ENCODE measurements around the gene CHD2.

Gene CHD2

GRCh38 chr15:93042691-93043378 lies 142.7 kb downstream of the CHD2 start:
- no peak for DNase-seq (ENCODE audit: extremely low read depth, low read depth)
- no peak overlapping the region for H3K4me3 ChIP-seq (replicated peaks; ENCODE audit: low read depth, low read length)
- no peak for TF ChIP-seq CTCF (IDR thresholded peaks at IDR 0.05; ENCODE audit: low read depth, low read length, missing control alignments)

- DNase-seq (ENCODE audit: extremely low read depth, low read depth) = no peak
- H3K4me3 ChIP-seq (replicated peaks; ENCODE audit: low read depth, low read length) = no peak overlapping the region
- TF ChIP-seq CTCF (IDR thresholded peaks at IDR 0.05; ENCODE audit: low read depth, low read length, missing control alignments) = no peak
These were observed 143.6 kb downstream of the CHD2 start for GRCh38 chr15:93043621-93044300.

- DNase-seq (ENCODE audit: extremely low read depth, low read depth) = no peak
- no peak for TF ChIP-seq CTCF (IDR thresholded peaks at IDR 0.05; ENCODE audit: low read depth, low read length, missing control alignments)
- no peak overlapping the region for H3K4me3 ChIP-seq (replicated peaks; ENCODE audit: low read depth, low read length)
These were observed 144.4 kb downstream of the CHD2 start for GRCh38 chr15:93044301-93045190.

- no peak overlapping the region for H3K4me3 ChIP-seq (replicated peaks; ENCODE audit: low read depth, low read length)
- DNase-seq (ENCODE audit: extremely low read depth, low read depth) = no peak
- TF ChIP-seq CTCF (IDR thresholded peaks at IDR 0.05; ENCODE audit: low read depth, low read length, missing control alignments) = no peak
These were observed 145.2 kb downstream of the CHD2 start for GRCh38 chr15:93045191-93045785.

GRCh38 chr15:93046120-93046519 lies 146.0 kb downstream of the CHD2 start:
- no peak overlapping the region for H3K4me3 ChIP-seq (replicated peaks; ENCODE audit: low read depth, low read length)
- no peak for TF ChIP-seq CTCF (IDR thresholded peaks at IDR 0.05; ENCODE audit: low read depth, low read length, missing control alignments)
- DNase-seq (ENCODE audit: extremely low read depth, low read depth) = no peak

- no peak overlapping the region for H3K4me3 ChIP-seq (replicated peaks; ENCODE audit: low read depth, low read length)
- no peak for TF ChIP-seq CTCF (IDR thresholded peaks at IDR 0.05; ENCODE audit: low read depth, low read length, missing control alignments)
- DNase-seq (ENCODE audit: extremely low read depth, low read depth) = no peak
These were observed 146.6 kb downstream of the CHD2 start for GRCh38 chr15:93046721-93047120.

All from HFF-Myc (cell line).